Fibroblast of lung (primary cell): ENCODE results near the gene LOXL4. TPM values are rescaled to one million over a fixed set of nuclear protein-coding genes. Genes with fewer than 3 reads are reported as not detected.

ENCODE experiments used
- DNase-seq, 2 donors: peaks; one replicate each; pipeline versions ENCODE4 v3.0.0 to v3.0.0-alpha.2; 2010; ENCODE audit warnings: low read depth in 2 of 2
- H2AFZ ChIP-seq: 2 replicates; pipeline ENCODE4 v1.5.1; 2012; ENCODE audit warnings: low read length, control low read depth, inconsistent platforms
- H3K27ac ChIP-seq: 2 replicates; pipeline ENCODE4 v1.5.1; 2011; ENCODE audit warnings: low read length, control low read depth; ENCODE audit not compliant: insufficient read depth
- H3K27me3 ChIP-seq: 2 replicates; pipeline ENCODE4 v1.5.1; 2011; ENCODE audit warnings: mild to moderate bottlenecking, low read length; ENCODE audit not compliant: control insufficient read depth, insufficient read depth
- H3K36me3 ChIP-seq: 2 replicates; pipeline ENCODE4 v1.5.1; 2011; ENCODE audit warnings: low read length; ENCODE audit not compliant: control insufficient read depth, insufficient read depth
- H3K4me1 ChIP-seq: 2 replicates; pipeline ENCODE4 v1.5.1; 2011; ENCODE audit warnings: low read length; ENCODE audit not compliant: control insufficient read depth, insufficient read depth; ENCODE audit errors: extremely low read depth
- H3K4me2 ChIP-seq: 2 replicates; pipeline ENCODE4 v1.5.1; 2011; ENCODE audit warnings: low read length, control low read depth; ENCODE audit not compliant: insufficient read depth; ENCODE audit errors: extremely low read depth
- H3K4me3 ChIP-seq, 4 experiments: fragments of 200-600 bp in 1 of 4; sonication (generic) in 1 of 4; replicated peaks in 1 of 4; 2 replicates each; pipeline ENCODE4 v1.5.1; 2011 to 2016; ENCODE audit warnings: low read length in 4 of 4, low read depth in 3 of 4, mild to moderate bottlenecking in 3 of 4, control low read depth in 2 of 4, inconsistent platforms in 1 of 4, mixed read lengths in 1 of 4; ENCODE audit not compliant: insufficient read depth in 1 of 4; ENCODE audit errors: control extremely low read depth in 1 of 4
- H3K79me2 ChIP-seq: 2 replicates; pipeline ENCODE4 v1.5.1; 2012; ENCODE audit warnings: mild to moderate bottlenecking, low read length, inconsistent platforms; ENCODE audit not compliant: control insufficient read depth, insufficient read depth
- H3K9ac ChIP-seq: 2 replicates; pipeline ENCODE4 v1.5.1; 2011; ENCODE audit warnings: mild to moderate bottlenecking, low read length, control low read depth; ENCODE audit not compliant: insufficient read depth
- H3K9me3 ChIP-seq: 2 replicates; pipeline ENCODE4 v1.5.1; 2012; ENCODE audit warnings: low read depth, low read length; ENCODE audit not compliant: control insufficient read depth, insufficient read depth
- H4K20me1 ChIP-seq: 2 replicates; pipeline ENCODE4 v1.5.1; 2011; ENCODE audit warnings: low read length; ENCODE audit not compliant: control insufficient read depth, insufficient read depth; ENCODE audit errors: extremely low read depth
- EZH2 ChIP-seq: IDR thresholded peaks from 2 replicates; pipeline ENCODE4 v1.5.1; 2012; ENCODE audit warnings: low read length, control low read depth, mild to moderate bottlenecking; ENCODE audit errors: missing control alignments
- polyA plus RNA-seq, 2 donors: library from polyadenylated mRNA; depleted of rRNA in 1 of 2; stranded (reverse) in 1 of 2; unstranded in 1 of 2; fragments of >200 nt; gene quantifications; 2 replicates each; pipeline ENCODE4 v1.2.1, GENCODE V29; 2011 to 2012; ENCODE audit warnings: missing spikeins in 1 of 2
- total RNA-seq: library from RNA; depleted of rRNA; stranded (reverse); fragments of >200 nt; gene quantifications from 2 replicates; pipeline ENCODE4 v1.2.1, GENCODE V29; 2014
- TF ChIP-seq, protein P1 (sequence below), 2 donors: IDR thresholded peaks in 1 of 2; conservative IDR thresholded peaks in 1 of 2; 1 replicate in 1 of 2; 2 replicates in 1 of 2; pipeline ENCODE4 v1.5.1; 2011 to 2012; ENCODE audit warnings: low read length in 2 of 2, control low read depth in 1 of 2, inconsistent platforms in 1 of 2, low read depth in 1 of 2, mild to moderate bottlenecking in 1 of 2

Gene LOXL4
- total and polyA plus RNA-seq, 2 donors (not counting 1 experiment from before 2014, with no cell fraction given) = 73.0 to 75.1 TPM

DNA sequence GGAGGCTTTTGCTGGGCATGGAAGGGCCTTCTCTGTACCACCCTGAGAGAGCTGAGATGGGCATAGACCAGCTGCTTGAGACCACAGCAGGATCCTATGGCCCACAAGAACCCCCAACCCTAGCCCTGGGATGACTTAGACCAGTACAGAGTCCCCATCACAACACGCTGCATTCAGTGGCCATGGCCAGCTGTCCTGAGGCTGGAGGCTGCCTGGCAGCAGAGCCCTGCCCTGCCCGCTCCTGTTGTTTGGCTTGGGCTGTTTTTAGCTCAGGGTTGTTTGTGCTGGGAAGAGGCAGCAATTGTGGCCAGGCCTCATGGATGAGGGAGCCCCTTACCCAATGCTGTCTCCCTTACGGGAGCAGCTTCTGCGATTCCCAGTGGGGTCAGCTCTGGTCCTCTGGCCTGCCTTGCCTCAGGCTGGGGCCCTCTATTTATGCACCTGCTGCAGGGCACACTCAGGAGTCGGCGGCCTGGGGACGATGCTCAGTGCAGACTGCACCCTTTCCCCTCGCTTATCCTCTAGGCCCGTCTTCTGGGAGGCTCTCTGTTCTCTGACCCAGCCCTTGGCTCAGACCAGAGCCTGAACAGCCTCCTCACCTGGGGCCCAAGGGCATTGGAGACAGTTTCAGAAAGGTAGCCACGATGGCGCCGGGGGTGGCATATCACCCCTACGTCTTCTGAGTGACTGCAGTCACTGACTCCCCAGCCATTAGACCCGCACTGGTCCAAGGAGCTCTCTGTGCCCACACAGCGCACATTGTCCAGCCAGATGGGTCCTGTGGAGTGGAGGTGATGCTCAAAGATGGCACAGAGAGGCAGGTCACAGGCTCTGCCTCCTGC is 6.3 kb downstream of the LOXL4 start:
- DNase-seq = no peak
- H2AFZ ChIP-seq = no peak overlapping the region
- H3K4me1 ChIP-seq = peaks cover 4% of the 10 kb centered on the region
- no peak overlapping the region for H3K4me2 ChIP-seq
- no peaks in the 10 kb centered on the region for H3K79me2 ChIP-seq
- no peaks in the 10 kb centered on the region for H3K27me3 ChIP-seq
- H3K9me3 ChIP-seq = no peaks in the 10 kb centered on the region
- H4K20me1 ChIP-seq = no peaks in the 10 kb centered on the region
- H3K9ac ChIP-seq = no peak overlapping the region
- no peak overlapping the region for H3K4me3 ChIP-seq
- no peak overlapping the region for H3K27ac ChIP-seq
- peaks cover 6% of the 10 kb centered on the region for H3K36me3 ChIP-seq
- no peak for TF ChIP-seq EZH2
- TF ChIP-seq, protein P1, sequence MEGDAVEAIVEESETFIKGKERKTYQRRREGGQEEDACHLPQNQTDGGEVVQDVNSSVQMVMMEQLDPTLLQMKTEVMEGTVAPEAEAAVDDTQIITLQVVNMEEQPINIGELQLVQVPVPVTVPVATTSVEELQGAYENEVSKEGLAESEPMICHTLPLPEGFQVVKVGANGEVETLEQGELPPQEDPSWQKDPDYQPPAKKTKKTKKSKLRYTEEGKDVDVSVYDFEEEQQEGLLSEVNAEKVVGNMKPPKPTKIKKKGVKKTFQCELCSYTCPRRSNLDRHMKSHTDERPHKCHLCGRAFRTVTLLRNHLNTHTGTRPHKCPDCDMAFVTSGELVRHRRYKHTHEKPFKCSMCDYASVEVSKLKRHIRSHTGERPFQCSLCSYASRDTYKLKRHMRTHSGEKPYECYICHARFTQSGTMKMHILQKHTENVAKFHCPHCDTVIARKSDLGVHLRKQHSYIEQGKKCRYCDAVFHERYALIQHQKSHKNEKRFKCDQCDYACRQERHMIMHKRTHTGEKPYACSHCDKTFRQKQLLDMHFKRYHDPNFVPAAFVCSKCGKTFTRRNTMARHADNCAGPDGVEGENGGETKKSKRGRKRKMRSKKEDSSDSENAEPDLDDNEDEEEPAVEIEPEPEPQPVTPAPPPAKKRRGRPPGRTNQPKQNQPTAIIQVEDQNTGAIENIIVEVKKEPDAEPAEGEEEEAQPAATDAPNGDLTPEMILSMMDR (conservative IDR thresholded peaks at IDR 0.05 in 1 of 2, IDR thresholded peaks at IDR 0.05 in 1 of 2; ENCODE audit: low read depth in 1 of 2, low read length in 2 of 2) = no peak

DNA sequence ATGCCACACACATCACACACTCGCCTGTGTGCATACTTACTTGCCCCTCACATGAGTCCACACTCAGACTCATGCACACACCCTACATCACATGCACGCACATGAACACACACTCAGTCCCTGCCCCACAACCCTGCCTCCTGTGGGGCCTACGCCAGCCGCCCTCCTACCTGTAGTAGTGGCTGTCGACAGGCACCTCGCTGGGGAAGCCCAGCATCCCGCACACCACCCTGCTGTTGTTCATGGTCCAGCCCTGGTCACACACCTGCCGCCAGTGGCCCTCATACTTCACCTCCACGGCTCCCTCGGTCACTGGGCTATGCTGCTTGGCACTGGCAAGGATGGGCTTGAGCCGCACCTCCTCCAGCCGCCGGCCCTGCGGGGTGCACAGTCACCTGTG is 7.2 kb downstream of the LOXL4 start:
- TF ChIP-seq, protein P1 (conservative IDR thresholded peaks at IDR 0.05 in 1 of 2, IDR thresholded peaks at IDR 0.05 in 1 of 2; ENCODE audit: low read depth in 1 of 2, low read length in 2 of 2) = no peak
- TF ChIP-seq EZH2 = no peak

DNA sequence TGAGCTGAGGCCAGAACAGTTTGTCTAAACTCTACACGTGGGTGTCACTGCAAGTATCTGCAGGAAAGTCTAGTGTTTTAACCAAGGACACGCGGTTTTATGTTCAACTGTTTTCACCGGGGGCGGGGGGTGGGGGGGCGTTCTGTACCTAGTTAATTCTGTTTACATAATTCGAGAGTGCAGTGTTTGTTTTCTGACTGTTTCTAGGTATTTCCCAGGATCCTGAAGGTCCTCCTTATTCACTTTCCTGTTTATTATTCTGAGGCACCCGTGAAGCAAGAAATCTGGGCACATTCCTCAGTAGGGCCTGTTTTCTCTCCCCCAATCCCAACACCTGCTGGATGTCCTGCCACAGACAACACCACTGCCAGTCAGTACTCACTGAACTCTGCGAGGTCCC is 7.6 kb downstream of the LOXL4 start:
- H3K4me3 ChIP-seq = no peak overlapping the region
- DNase-seq = no peak
- TF ChIP-seq, protein P1 (conservative IDR thresholded peaks at IDR 0.05 in 1 of 2, IDR thresholded peaks at IDR 0.05 in 1 of 2; ENCODE audit: low read depth in 1 of 2, low read length in 2 of 2) = no peak
- no peak for TF ChIP-seq EZH2
- no peak overlapping the region for H3K27ac ChIP-seq
- H4K20me1 ChIP-seq = no peaks in the 10 kb centered on the region
- H3K79me2 ChIP-seq = no peaks in the 10 kb centered on the region
- no peaks in the 10 kb centered on the region for H3K9me3 ChIP-seq
- no peak overlapping the region for H2AFZ ChIP-seq
- no peak overlapping the region for H3K4me2 ChIP-seq
- no peak overlapping the region for H3K9ac ChIP-seq
- H3K4me1 ChIP-seq = no peaks in the 10 kb centered on the region
- H3K27me3 ChIP-seq = no peaks in the 10 kb centered on the region
- H3K36me3 ChIP-seq = peaks cover 6% of the 10 kb centered on the region

More for the DNA sequence above, 7.2 kb downstream of the LOXL4 start:
- Histone ChIP-seq H3K9me3 (no peaks in the 10 kb centered on the region), H3K4me1 (no peaks in the 10 kb centered on the region), H3K9ac (no peak overlapping the region), H3K4me3 (no peak overlapping the region), H3K36me3 (peaks cover 6% of the 10 kb centered on the region), H4K20me1 (no peaks in the 10 kb centered on the region), H3K4me2 (no peak overlapping the region), H3K27me3 (no peaks in the 10 kb centered on the region), H2AFZ (no peak overlapping the region), H3K27ac (no peak overlapping the region), H3K79me2 (no peaks in the 10 kb centered on the region)
- DNase-seq = no peak
